Right kidney (tissue), 1 donor: ENCODE results near the gene NINJ2.

ENCODE experiments used
- DNase-seq: peaks from one replicate; pipeline ENCODE4 v3.0.0-alpha.2; 2016

Gene NINJ2

GRCh38 chr12:530308-530707, 132.9 kb downstream of the NINJ2 start:
- no peak for DNase-seq

DNA sequence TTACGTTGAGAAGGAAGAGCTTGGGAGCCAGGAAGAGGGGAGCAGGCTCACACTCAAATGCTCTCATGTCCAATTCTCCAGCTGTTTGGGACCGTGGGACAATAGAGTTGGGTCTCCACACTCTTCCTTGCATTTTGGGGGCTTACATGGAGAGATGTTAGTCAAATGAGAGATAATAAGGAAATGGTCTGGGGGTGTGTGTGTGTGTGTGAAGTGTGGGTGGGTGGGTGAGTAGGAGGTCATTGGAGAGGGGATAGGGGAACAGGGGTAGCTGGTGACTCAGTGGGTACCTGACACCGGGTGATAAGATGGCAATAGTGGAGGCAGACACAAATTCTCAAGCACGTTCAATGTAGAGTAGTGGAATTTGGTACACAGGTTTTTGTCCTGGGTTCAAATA, 135.5 kb downstream of the NINJ2 start:
- no peak for DNase-seq

GRCh38 chr12:527241-527640, 136.0 kb downstream of the NINJ2 start:
- DNase-seq = no peak

- no peak for DNase-seq
Observed at GRCh38 chr12:526089-526488, 137.2 kb downstream of the NINJ2 start.

GRCh38 chr12:524167-524951, 138.9 kb downstream of the NINJ2 start:
- peak; percentile 15 for DNase-seq

DNA sequence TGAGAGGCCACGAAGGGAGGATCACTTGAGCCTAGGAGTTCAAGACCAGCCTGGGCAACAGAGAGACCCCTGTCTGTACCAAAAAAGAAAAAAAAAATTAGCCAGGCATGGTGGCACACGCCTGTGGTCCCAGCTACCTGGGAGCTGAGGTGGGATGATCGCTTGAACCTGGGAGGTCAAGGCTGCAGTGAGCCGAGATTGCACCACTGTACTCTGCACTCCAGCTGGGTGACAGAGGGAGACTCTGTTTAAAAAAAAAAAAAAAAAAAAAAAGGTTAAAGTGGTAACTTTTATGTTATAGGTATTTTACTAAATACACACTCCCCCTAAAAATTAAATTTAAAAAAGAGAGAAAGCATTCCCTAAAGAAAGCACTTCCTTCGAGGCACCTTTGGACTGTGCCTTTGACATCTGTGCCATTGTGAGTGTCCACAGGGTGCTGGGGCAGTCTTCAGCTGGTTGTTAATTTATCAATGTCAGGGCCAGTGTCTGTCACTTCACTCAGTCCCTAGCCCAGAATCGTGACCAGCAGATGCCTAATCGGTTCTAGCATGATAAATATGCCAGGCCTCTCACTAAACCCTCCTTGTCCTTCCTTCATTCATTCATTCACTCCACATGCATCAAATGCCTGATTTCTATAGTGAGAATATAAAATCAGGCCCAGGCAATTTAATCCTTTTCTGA, 140.4 kb downstream of the NINJ2 start:
- DNase-seq = no peak

- DNase-seq = no peak
Observed at GRCh38 chr12:520119-520518, 143.1 kb downstream of the NINJ2 start.

DNA sequence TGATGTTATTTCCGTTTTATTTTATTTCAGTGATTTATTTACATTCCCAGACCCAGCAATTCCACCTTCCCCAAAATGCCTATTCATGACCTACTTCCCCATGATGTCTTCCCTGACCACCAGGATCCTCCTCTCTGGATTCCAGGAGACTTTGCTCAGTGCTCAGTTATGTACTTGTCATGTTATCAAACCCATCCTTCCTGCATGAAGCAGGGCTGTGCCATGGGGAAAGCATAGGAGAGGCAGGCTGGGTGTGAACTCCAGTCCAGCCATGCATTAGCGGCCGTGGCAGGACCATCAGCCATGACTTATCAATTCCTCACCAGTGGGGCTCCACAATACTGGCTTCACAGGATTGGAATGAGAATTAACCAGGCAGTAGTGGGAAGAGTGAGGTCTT, 145.7 kb downstream of the NINJ2 start:
- no peak for DNase-seq
